LNCAP (cell line): ENCODE data around the gene TRIO.

Experiments
- CTCF ChIP-seq: fragments of 450-650 bp; IDR thresholded peaks from 2 replicates; pipeline ENCODE4 v1.5.1; 2017; ENCODE audit warnings: mild to moderate bottlenecking

The TRIO gene

GRCh38 chr5:14250748-14251701, 107.9 kb downstream of the TRIO start:
- TF ChIP-seq CTCF, result no peak

- no peak for TF ChIP-seq CTCF
Observed at GRCh38 chr5:14251733-14252132, 108.6 kb downstream of the TRIO start.

GRCh38 chr5:14252793-14253192, 109.7 kb downstream of the TRIO start:
- no peak for TF ChIP-seq CTCF

- no peak for TF ChIP-seq CTCF
Observed at GRCh38 chr5:14254686-14255085, 111.5 kb downstream of the TRIO start.

- TF ChIP-seq CTCF, result no peak
Observed at GRCh38 chr5:14256026-14256690, 113.0 kb downstream of the TRIO start.

- no peak for TF ChIP-seq CTCF
Observed at GRCh38 chr5:14256756-14257393, 113.7 kb downstream of the TRIO start.

- no peak for TF ChIP-seq CTCF
Observed at GRCh38 chr5:14257995-14258403, 114.9 kb downstream of the TRIO start.
